Ishikawa (cell line): ENCODE results near the gene SLC30A3.

Experiments
- CEBPB ChIP-seq: IDR thresholded peaks from 2 replicates; pipeline ENCODE4 v1.6.1; 2012
- EP300 ChIP-seq: IDR thresholded peaks from 2 replicates; pipeline ENCODE4 v1.6.1; 2012; ENCODE audit warnings: borderline replicate concordance
- TAF1 ChIP-seq: IDR thresholded peaks from 2 replicates; pipeline ENCODE4 v1.6.1; 2012; ENCODE audit warnings: low read depth, mild to moderate bottlenecking
- TCF12 ChIP-seq: IDR thresholded peaks from 2 replicates; pipeline ENCODE4 v1.6.1; 2012; ENCODE audit warnings: low read depth
- YY1 ChIP-seq: IDR thresholded peaks from 2 replicates; pipeline ENCODE4 v1.6.1; 2012; ENCODE audit warnings: low read depth

GRCh38 chr2:27285481-27285880 is 22.6 kb upstream of the SLC30A3 start:
- no peak for TF ChIP-seq CEBPB
- no peak for TF ChIP-seq TCF12
- TF ChIP-seq TAF1: no peak
- TF ChIP-seq EP300: no peak
- TF ChIP-seq YY1: no peak
